ENCODE data around the gene CTSZ.

The CTSZ gene

DNA sequence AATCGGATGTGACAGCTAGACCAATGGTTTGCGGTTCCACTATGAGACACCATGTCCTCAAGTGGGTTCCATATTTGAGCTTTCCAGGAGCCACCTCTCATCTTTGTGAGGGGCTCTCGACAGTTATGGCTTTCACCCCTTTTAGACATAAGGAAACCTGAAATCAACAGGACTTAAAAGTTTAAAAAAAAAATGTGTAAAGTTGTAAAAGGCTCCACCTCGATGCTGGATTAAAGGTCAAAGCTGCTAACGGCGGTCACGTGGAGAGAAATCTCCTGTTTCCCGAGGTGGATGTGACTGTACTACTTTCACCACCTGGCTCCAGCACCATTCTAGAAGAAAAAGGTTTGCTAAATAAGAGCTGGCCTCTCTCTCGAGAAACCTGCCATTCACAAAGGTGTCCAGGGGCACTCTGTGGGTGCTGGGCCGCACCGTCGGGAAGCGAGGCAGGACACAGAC, 24.5 kb upstream of the CTSZ start:
- DNase-seq (ENCODE audit: low read depth) = no peak

GRCh38 chr20:59030911-59031563, 24.0 kb upstream of the CTSZ start:
- DNase-seq (ENCODE audit: low read depth) = no peak

- DNase-seq (ENCODE audit: low read depth) = no peak
Measured at GRCh38 chr20:59028812-59029211, 21.8 kb upstream of the CTSZ start.

GRCh38 chr20:59027741-59028320, 20.8 kb upstream of the CTSZ start:
- peak; percentile 81 for DNase-seq (ENCODE audit: low read depth)

- no peak for DNase-seq (ENCODE audit: low read depth)
Measured at GRCh38 chr20:59026904-59027740, 20.1 kb upstream of the CTSZ start.

DNA sequence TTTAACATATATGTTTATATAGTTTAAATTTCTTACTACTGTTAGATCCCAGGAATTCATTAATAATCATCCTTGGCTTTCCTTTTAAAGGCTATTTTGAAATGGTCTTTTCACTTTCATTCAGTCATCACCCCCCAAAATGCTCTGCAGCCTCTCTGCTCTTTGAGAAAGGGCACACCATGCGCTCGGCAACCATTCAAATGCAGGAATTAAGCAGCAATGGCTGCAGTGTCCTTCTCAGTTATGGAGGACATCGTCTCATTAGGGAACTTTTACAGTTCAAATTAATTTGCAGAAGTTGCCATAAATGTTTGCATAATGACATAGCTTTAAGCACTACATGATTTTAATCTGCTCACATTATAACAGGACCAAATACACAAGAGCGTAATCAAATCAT, 18.5 kb upstream of the CTSZ start:
- no peak for DNase-seq (ENCODE audit: low read depth)

DNA sequence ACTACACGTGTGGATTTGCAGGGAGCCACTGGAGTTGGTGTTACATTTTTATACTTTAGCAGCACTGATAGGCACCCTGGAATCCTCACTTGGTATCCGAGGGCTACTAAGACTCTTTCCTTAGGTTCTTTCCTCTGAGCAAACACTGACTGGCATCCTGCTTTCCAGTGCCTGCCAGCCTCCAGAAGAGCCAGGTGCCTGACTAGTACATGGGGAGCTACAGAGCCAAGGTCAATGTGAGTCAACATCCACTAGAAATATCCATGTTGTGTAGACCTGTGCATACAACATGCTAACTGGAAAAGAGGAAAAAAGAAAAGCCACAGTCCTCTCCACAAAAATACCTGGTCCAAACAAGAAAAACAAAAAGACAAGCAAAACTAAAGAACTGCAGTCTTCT, 18.0 kb upstream of the CTSZ start:
- DNase-seq (ENCODE audit: low read depth) = no peak

GRCh38 chr20:59024111-59024530, 17.1 kb upstream of the CTSZ start:
- no peak for DNase-seq (ENCODE audit: low read depth)

GRCh38 chr20:59023616-59024015, 16.6 kb upstream of the CTSZ start:
- DNase-seq (ENCODE audit: low read depth) = no peak

GRCh38 chr20:59022754-59023153, 15.7 kb upstream of the CTSZ start:
- DNase-seq (ENCODE audit: low read depth) = no peak

DNA sequence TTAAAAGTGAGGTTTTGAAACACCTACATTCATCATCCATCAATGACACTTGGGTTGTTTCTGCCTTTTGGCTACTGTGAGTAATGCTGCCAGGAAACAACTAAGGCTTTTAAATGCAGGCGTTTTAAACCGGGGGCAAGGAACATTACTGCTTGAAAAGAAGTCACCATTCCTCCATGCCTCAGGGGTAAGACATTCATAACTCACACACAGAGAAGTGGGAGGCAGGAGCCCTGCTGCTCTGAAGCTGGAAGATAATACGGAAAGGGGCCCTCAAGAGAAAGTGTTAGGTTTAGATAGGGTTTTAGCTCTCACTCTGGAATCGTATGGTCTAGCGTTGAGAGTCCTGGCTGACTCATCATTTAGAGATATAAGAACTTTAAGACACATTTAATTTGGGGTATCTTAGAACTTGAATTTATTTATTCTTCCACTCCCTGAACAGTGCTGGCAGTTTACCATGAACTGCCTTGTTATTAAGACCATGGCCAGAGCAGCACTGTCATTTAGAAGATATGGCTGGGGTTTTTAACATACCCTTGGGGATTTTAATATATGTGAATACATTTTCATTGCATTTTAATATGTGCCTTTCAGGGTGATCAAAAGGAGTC, 14.0 kb upstream of the CTSZ start:
- peak; percentile 73 for DNase-seq (ENCODE audit: low read depth)

DNA sequence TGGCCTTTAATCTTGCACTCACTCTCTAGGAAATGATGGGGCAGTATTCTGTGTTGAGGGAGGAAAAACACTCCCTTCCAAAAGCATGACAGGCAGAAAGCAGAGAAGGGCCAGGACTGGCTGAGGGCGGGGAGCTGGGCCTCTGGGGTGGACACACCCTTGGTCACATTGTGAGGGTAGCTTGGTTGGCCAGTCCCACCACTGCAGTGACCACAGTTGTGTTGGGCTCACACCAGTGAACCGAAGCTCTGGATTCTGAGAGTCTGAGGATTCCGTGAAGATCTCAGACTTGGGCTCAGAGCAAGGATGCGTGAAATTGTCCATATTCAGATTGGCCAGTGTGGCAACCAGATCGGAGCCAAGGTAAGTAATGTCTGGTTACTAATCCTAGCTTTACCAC, 12.2 kb upstream of the CTSZ start, which contains the start of gene TUBB1:
Gene TUBB1, plus strand, starts transcription at position 213 of the 400 bp plus-strand sequence. Its CDS starts 94 bp downstream, at position 307.
- no peak for DNase-seq (ENCODE audit: low read depth)

GRCh38 chr20:59018817-59019216, 11.8 kb upstream of the CTSZ start:
- DNase-seq (ENCODE audit: low read depth) = no peak

DNA sequence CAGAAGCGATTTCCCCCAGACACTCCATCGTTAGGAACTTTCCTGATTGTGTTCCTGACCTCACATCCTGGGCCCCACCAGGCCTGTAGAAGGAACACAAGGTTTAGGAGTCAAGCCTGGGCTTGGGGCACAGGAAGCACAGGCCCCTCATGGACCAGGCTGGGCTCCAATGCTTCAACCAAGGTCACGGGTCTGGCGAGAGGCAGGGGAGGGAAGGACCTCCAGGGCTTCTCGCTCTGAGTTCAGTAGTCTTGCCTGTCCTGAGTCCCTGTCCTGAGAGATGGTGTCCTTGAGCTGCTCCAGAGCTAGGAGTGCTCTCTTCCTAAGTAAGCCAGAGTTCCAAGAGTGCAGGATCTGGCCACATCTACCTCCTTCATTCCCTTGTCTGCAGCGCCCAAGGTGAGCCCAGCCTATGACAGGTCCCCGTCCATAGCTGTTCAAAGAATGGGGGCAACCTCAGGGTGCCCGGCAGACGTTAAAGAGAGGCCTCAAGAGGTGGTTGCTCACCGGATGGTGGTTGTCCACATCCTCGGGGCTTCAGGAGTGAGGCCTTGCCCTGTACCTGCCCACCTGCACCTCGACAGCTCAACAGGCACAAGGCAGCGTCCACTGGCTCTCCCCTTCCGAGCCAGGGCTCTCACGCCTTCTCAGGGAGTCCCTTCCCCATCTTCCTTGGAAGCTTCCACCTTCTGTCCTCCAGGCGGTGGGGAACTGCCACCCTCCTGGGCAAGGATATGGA, 10.6 kb upstream of the CTSZ start:
- no peak for DNase-seq (ENCODE audit: low read depth)

DNA sequence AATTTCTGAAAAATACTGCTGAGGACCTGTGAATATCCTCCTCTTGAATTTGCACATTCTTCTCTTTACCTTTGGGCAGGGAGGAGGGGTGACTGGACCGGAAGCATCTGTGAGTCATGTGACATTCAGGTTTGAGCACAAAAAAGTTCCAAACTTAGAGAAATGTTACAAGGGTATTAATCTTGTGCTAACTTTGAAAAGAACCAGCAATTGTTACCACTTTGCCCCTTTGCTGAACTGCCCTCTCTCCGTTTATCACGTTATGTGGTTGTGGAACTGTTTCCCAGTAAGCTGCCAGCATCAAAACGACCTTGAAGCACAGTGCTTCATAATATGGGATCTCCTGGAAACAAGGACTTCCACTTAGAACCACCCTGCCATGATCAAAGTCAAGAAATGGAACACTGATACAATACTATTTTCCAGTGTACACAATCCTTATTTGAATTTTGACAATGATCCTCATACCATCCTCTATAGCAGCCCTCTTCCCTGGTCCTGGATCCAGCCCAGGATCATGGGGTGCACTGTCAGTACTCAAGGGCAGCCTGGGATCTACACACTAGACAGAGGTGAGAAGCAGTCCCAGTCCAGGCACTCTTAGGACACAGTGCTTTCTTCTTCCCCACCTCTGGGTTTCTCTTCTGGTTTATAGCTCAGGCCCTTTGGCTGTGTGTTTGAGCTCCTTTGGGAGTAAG, 9.9 kb upstream of the CTSZ start:
- DNase-seq (ENCODE audit: low read depth) = no peak

DNA sequence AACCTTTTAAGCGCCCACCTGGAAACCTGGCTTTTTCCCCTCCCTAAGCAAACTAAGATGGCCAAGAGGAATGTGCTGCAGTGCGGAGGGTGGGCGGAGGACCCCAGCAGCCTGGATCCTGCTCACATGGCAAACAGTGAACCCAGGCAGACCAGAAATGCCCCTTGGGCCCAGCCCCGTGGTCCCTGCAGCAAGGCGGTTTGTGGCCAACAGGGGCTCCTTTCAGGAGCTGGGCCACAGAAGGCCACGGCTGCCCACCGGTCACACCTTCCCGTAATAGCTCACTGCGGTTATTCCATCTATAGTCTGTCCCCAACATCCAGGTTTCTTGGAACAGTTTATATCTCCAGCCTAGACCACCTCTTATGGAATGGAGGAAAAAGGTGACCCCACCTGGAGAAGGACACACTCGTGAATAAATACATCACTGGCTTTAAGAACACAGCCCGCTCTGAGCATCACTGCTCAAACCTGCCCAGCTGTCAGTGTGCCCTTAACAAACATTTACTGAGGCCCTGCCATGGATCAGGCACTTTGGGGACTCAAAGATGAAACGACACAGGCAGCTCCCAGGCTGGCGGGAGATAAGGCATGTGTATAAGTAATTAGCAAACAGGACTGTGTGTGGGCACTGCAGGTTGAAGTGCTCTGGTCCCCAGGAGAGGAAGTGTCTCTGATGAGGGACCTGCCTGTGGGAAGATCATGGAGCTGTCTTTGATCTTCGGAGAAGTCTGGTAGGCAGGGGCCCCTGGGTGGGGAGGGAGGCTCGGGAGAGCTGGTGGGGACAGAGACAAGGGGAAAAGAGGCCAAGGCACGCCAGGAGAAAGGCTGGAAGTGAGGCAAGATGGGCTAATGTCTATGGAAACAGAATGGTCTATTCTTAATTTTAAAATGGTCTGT, 9.0 kb upstream of the CTSZ start:
- no peak for DNase-seq (ENCODE audit: low read depth)

GRCh38 chr20:59015411-59015810, 8.4 kb upstream of the CTSZ start:
- no peak for DNase-seq (ENCODE audit: low read depth)

- no peak for DNase-seq (ENCODE audit: low read depth)
Measured at GRCh38 chr20:59014680-59015389, 7.8 kb upstream of the CTSZ start.

DNA sequence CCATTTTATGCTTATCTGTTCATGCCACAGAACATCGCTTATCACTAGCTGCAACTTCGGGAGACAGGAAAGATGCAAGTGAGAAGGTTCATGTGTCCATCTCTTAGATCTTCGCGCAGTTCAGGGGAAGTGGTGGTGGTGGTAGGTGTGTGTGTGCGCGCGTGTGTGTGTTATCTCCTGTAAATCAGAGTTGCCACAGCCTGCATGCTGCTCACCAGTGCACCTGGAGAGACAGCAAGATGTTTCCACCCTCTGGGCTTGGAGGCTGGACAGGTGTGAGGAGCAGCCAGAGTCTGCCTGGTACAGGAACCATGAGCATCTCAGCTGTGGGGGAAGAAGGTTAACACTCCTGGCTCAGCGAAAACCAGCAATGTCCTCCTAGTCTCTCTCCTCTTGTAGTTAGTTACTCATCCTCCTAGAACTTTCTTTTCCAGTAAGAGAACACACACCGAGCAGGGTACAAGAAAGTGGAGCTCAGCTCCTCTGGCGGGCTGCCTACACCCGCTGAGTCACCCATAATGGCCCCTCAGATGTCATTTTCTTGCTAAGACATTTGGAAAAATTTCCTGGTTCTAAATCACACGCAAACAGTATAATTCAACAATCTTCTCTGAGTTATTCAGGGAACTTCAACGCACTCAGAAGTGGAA, 7.0 kb upstream of the CTSZ start:
- DNase-seq (ENCODE audit: low read depth) = peak; percentile 41

Measured in iris pigment epithelial cell (primary cell).